ENCODE measurements around the gene PGLYRP1. TPM values are rescaled to one million over a fixed set of nuclear protein-coding genes. Genes with fewer than 3 reads are reported as not detected.
A peak's percentile ranks its signal among the peaks of the same experiment; 100 is the strongest.

Gene PGLYRP1
- total RNA-seq, 1 experiment from 2014 or later = not detected

DNA sequence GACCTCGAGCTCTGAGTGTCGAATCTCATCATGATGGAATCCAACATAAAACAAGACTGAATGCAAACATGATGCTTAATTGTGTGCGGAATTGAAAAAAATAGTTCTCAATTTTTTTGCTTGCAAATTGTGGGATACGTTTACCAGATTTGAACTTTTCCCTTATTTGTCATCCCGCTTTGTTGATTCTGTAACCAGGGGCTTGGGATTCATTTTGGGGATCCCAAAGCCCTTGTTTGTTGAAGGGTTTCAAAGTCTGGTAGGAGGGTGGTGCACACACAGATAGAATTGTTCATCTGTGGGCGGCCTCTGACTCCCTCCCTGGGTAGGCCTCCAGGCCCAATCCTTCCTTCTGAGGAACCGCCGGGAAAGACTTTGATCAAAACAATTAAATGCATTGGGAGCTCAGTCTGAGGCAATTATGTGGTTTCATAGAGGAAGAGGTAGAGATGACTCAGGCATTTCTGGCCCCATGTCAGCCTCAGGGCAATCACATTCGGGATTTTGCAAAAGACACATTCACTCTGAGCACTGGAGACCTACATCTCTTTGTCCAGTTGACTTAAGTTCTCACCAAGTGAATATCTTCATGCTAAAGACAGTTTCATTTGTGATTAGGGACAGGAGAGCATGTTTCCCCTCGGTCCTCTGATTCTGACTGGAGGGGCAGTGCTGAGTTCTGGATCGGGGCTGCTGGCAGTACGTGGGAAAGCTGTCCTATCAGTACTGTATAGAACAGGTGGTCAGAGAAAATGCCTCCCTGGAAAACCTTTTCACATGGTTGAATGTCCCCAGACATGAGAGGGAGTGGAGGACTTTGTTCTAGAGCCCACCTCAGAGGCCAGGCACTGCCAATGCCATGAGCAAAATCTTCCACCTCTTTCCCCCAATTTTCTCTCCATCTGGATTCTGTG is 45.7 kb upstream of the PGLYRP1 start:
- peak; percentile 94 for DNase-seq
- CTCF ChIA-PET = no interaction called here
- ATAC-seq = peak; percentile 92
- Histone ChIP-seq H3K4me1 (ENCODE audit: insufficient read depth, low read length) (peaks cover 38% of the 10 kb centered on the region), H3K27me3 (ENCODE audit: low read length) (peaks cover 8% of the 10 kb centered on the region; the same call in 1 of the 2 replicates), H3K9ac (ENCODE audit: low read length) (no peak overlapping the region), H3K36me3 (ENCODE audit: low read depth, low read length) (no peaks in the 10 kb centered on the region), H3K4me3 (ENCODE audit: low read length) (peak overlapping the region; percentile 9; the same call in 1 of the 2 replicates), H4K20me1 (ENCODE audit: low read length) (no peaks in the 10 kb centered on the region), H3F3A (ENCODE audit: low read length, unreplicated experiment) (no peaks in the 10 kb centered on the region), H3K9me3 (ENCODE audit: low read length) (no peaks in the 10 kb centered on the region), H2AFZ (ENCODE audit: low read length) (no peak overlapping the region), H3K79me2 (ENCODE audit: low read length) (no peaks in the 10 kb centered on the region), H3K27ac (ENCODE audit: low read length) (peak overlapping the region; percentile 43), H3K4me2 (ENCODE audit: low read length) (peak overlapping the region; percentile 62), H3K9me2 (replicated peaks; ENCODE audit: low read length) (no peaks in the 10 kb centered on the region)
- no TSS peak for BruUV-seq (replicated peaks)
- POLR2A ChIA-PET (ENCODE audit: unreplicated experiment) = no interaction called here
- TF ChIP-seq CTCF (conservative IDR thresholded peaks at IDR 0.05; ENCODE audit: low read depth, low read length) (no peak), EZH2 (IDR thresholded peaks at IDR 0.05; ENCODE audit: low read length, unreplicated experiment) (no peak), EZH2phosphoT487 (IDR thresholded peaks at IDR 0.05; ENCODE audit: borderline replicate concordance, low read length) (no peak)
- intact Hi-C loops (cut with micrococcal nuclease) = no loop called here

DNA sequence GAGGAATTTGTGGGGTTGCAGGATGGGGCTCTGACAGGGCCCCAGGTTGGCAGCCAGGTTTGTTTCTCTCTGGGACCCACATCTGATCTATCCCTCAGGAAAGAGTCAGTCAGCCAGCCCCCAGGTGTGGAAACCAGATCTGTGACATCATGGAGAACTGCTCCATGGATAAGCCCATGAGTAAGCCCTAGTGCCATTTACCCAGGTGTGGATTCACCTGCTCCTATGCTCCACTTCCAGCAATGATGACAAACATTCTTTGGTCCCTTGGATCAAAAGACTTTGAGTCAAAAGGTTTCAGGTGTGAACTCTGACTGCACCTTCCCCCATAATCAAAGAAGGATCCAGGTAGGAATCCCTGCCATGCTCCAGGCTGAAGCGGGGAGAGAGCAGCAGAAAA is 44.8 kb upstream of the PGLYRP1 start:
- DNase-seq (peak; percentile 14), ATAC-seq (no peak)
- POLR2A ChIA-PET (ENCODE audit: unreplicated experiment) = no interaction called here
- intact Hi-C loops (cut with micrococcal nuclease) = no loop called here
- Histone ChIP-seq H2AFZ (ENCODE audit: low read length) (no peak overlapping the region), H3K27ac (ENCODE audit: low read length) (peak overlapping the region; percentile 43), H3K4me2 (ENCODE audit: low read length) (peak overlapping the region; percentile 50), H3K79me2 (ENCODE audit: low read length) (no peaks in the 10 kb centered on the region), H3K27me3 (ENCODE audit: low read length) (0 out of 2 replicates have a peak, but pooled peaks cover 5% of the 10 kb centered on the region), H4K20me1 (ENCODE audit: low read length) (no peaks in the 10 kb centered on the region), H3K36me3 (ENCODE audit: low read depth, low read length) (no peaks in the 10 kb centered on the region), H3K4me3 (ENCODE audit: low read length) (no peak overlapping the region), H3K9ac (ENCODE audit: low read length) (no peak overlapping the region), H3K4me1 (ENCODE audit: insufficient read depth, low read length) (peaks cover 38% of the 10 kb centered on the region), H3K9me2 (replicated peaks; ENCODE audit: low read length) (no peaks in the 10 kb centered on the region), H3K9me3 (ENCODE audit: low read length) (no peaks in the 10 kb centered on the region), H3F3A (ENCODE audit: low read length, unreplicated experiment) (no peaks in the 10 kb centered on the region)
- CTCF ChIA-PET = no interaction called here
- no TSS peak for BruUV-seq (replicated peaks)
- no peak for TF ChIP-seq CTCF (conservative IDR thresholded peaks at IDR 0.05; ENCODE audit: low read depth, low read length)
- TF ChIP-seq EZH2 (IDR thresholded peaks at IDR 0.05; ENCODE audit: low read length, unreplicated experiment) = no peak
- TF ChIP-seq EZH2phosphoT487 (IDR thresholded peaks at IDR 0.05; ENCODE audit: borderline replicate concordance, low read length) = no peak

DNA sequence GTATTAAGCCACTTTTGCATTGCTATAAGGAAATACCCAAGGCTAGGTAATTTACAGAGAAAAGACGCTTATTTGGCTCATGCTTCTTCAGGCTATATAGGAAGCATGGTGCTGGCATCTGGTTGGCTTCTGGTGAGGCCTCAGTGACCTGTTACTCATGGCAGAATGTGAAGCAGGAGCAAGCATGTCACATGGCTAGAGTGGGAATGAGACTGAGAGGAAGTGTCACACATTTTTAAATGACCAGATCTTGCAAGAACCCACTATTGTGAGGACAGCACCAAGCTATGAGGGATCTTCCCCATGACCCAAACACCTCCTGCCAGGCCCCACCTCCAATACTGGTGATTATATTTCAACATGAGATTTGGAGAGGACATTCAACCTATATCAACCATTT is 43.6 kb upstream of the PGLYRP1 start:
- Histone ChIP-seq H3K4me2 (ENCODE audit: low read length) (no peak overlapping the region), H2AFZ (ENCODE audit: low read length) (no peak overlapping the region), H3K27me3 (ENCODE audit: low read length) (peaks cover 8% of the 10 kb centered on the region), H3K9me3 (ENCODE audit: low read length) (no peaks in the 10 kb centered on the region), H3K4me3 (ENCODE audit: low read length) (no peak overlapping the region), H3K9me2 (replicated peaks; ENCODE audit: low read length) (no peaks in the 10 kb centered on the region), H3K9ac (ENCODE audit: low read length) (no peak overlapping the region), H4K20me1 (ENCODE audit: low read length) (no peaks in the 10 kb centered on the region), H3K4me1 (ENCODE audit: insufficient read depth, low read length) (peaks cover 38% of the 10 kb centered on the region), H3F3A (ENCODE audit: low read length, unreplicated experiment) (no peaks in the 10 kb centered on the region), H3K79me2 (ENCODE audit: low read length) (no peaks in the 10 kb centered on the region), H3K27ac (ENCODE audit: low read length) (no peak overlapping the region), H3K36me3 (ENCODE audit: low read depth, low read length) (no peaks in the 10 kb centered on the region)
- DNase-seq = no peak
- intact Hi-C loops (cut with micrococcal nuclease) = no loop called here
- ChIA-PET CTCF (no interaction called here), POLR2A (ENCODE audit: unreplicated experiment) (no interaction called here)
- no TSS peak for BruUV-seq (replicated peaks)
- TF ChIP-seq CTCF (conservative IDR thresholded peaks at IDR 0.05; ENCODE audit: low read depth, low read length) (no peak), EZH2 (IDR thresholded peaks at IDR 0.05; ENCODE audit: low read length, unreplicated experiment) (no peak), EZH2phosphoT487 (IDR thresholded peaks at IDR 0.05; ENCODE audit: borderline replicate concordance, low read length) (no peak)
- no peak for ATAC-seq
